Karpas-422 (cell line): Measurements from ENCODE around the gene RBKS. TPM values are rescaled to one million over a fixed set of nuclear protein-coding genes. Genes with fewer than 3 reads are reported as not detected.
"Not testable (repeated sequence)": the region's sequence is repeated elsewhere in the genome, so short reads cannot be mapped to it uniquely, and the experiment has no call there.

ENCODE experiments used
- DNase-seq: peaks from one replicate; pipeline ENCODE4 v3.0.0-alpha.2; 2015
- H2AFZ ChIP-seq: fragments of 200-600 bp; sonication (generic); 2 replicates; pipeline ENCODE4 v1.6.1; 2014; ENCODE audit warnings: antibody characterized with exemption, low read length, mixed read lengths
- H3K27ac ChIP-seq: fragments of 200-600 bp; sonication (generic); 2 replicates; pipeline ENCODE4 v1.5.1; 2014; ENCODE audit warnings: mild to moderate bottlenecking, low read length, moderate library complexity
- H3K27me3 ChIP-seq: fragments of 200-600 bp; sonication (generic); 2 replicates; pipeline ENCODE4 v1.6.1; 2014; ENCODE audit warnings: low read length, mixed read lengths
- H3K36me3 ChIP-seq: fragments of 200-600 bp; sonication (generic); 2 replicates; pipeline ENCODE4 v1.6.1; 2014; ENCODE audit warnings: low read length, mixed read lengths; ENCODE audit not compliant: insufficient read depth
- H3K4me1 ChIP-seq: fragments of 200-600 bp; sonication (generic); 2 replicates; pipeline ENCODE4 v1.6.1; 2014; ENCODE audit warnings: mild to moderate bottlenecking, low read length, mixed read lengths
- H3K4me2 ChIP-seq: fragments of 200-600 bp; sonication (generic); 2 replicates; pipeline ENCODE4 v1.6.1; 2014; ENCODE audit warnings: low read length, low read depth, mild to moderate bottlenecking; ENCODE audit not compliant: poor library complexity, severe bottlenecking
- H3K4me3 ChIP-seq: fragments of 200-600 bp; sonication (generic); 2 replicates; pipeline ENCODE4 v1.5.1; 2014; ENCODE audit warnings: mild to moderate bottlenecking, antibody characterized with exemption, low read length, mixed read lengths
- H3K79me2 ChIP-seq: fragments of 200-600 bp; sonication (generic); 2 replicates; pipeline ENCODE4 v1.6.1; 2014; ENCODE audit warnings: mild to moderate bottlenecking, low read length, mixed read lengths
- H3K9ac ChIP-seq: fragments of 200-600 bp; sonication (generic); 2 replicates; pipeline ENCODE4 v1.6.0; 2014; ENCODE audit warnings: low read length
- H3K9me2 ChIP-seq: fragments of 200-600 bp; sonication (generic), shearing (Covaris generic); replicated peaks from 2 replicates; pipeline ENCODE4 v1.6.0; 2014; ENCODE audit warnings: mild to moderate bottlenecking, low read length, moderate library complexity; ENCODE audit not compliant: insufficient read depth
- H3K9me3 ChIP-seq: fragments of 300-700, 200-600 bp; sonication (generic); 2 replicates; pipeline ENCODE4 v1.6.1; 2014; ENCODE audit warnings: low read length, mixed read lengths
- H4K20me1 ChIP-seq: fragments of 200-600 bp; sonication (generic); 2 replicates; pipeline ENCODE4 v1.6.1; 2014; ENCODE audit warnings: mild to moderate bottlenecking, antibody characterized with exemption, low read length, low read depth; ENCODE audit not compliant: insufficient read depth
- total RNA-seq: library from RNA; depleted of rRNA; stranded (reverse); fragments of >200 nt; shearing (Covaris generic); gene quantifications from 2 replicates; pipeline ENCODE4 v1.2.3, GENCODE V29; 2014; ENCODE audit warnings: low replicate concordance

Gene RBKS
- total RNA-seq, 1 experiment from 2014 or later: 1.6 TPM

- H3K9ac ChIP-seq, H3K9me3 ChIP-seq, H3K79me2 ChIP-seq, H3K27me3 ChIP-seq, H4K20me1 ChIP-seq, H3K9me2 ChIP-seq, H3K4me1 ChIP-seq, H2AFZ ChIP-seq, H3K27ac ChIP-seq, DNase-seq, H3K4me3 ChIP-seq, H3K4me2 ChIP-seq, H3K36me3 ChIP-seq: not testable (repeated sequence)
Observed at GRCh38 chr2:27881815-27882583, 8.2 kb downstream of the RBKS start.

- H3K4me2 ChIP-seq: no peak overlapping the region
- DNase-seq: no peak
- no peaks in the 10 kb centered on the region for H3K79me2 ChIP-seq
- no peaks in the 10 kb centered on the region for H3K9me3 ChIP-seq
- no peaks in the 10 kb centered on the region for H4K20me1 ChIP-seq
- no peaks in the 10 kb centered on the region for H3K27me3 ChIP-seq
- no peaks in the 10 kb centered on the region for H3K36me3 ChIP-seq
- no peak overlapping the region for H3K4me3 ChIP-seq
- H3K27ac ChIP-seq: no peak overlapping the region
- H3K4me1 ChIP-seq: no peaks in the 10 kb centered on the region
- no peaks in the 10 kb centered on the region for H3K9me2 ChIP-seq
- H2AFZ ChIP-seq: no peak overlapping the region
- no peak overlapping the region for H3K9ac ChIP-seq
Observed at GRCh38 chr2:27878825-27879224, 11.4 kb downstream of the RBKS start.

GRCh38 chr2:27875089-27875881 is 14.9 kb downstream of the RBKS start:
- Histone ChIP-seq H3K4me1 (no peaks in the 10 kb centered on the region), H3K9me3 (no peaks in the 10 kb centered on the region), H3K9ac (no peak overlapping the region), H3K79me2 (no peaks in the 10 kb centered on the region), H2AFZ (no peak overlapping the region), H3K4me2 (no peak overlapping the region), H3K27me3 (no peaks in the 10 kb centered on the region), H3K27ac (no peak overlapping the region), H4K20me1 (no peaks in the 10 kb centered on the region), H3K36me3 (no peaks in the 10 kb centered on the region), H3K9me2 (no peaks in the 10 kb centered on the region), H3K4me3 (no peak overlapping the region)
- no peak for DNase-seq

GRCh38 chr2:27873091-27873490 is 17.1 kb downstream of the RBKS start:
- DNase-seq: no peak
- Histone ChIP-seq H2AFZ (no peak overlapping the region), H3K4me2 (no peak overlapping the region), H3K27me3 (no peaks in the 10 kb centered on the region), H3K36me3 (no peaks in the 10 kb centered on the region), H4K20me1 (no peaks in the 10 kb centered on the region), H3K9me2 (no peaks in the 10 kb centered on the region), H3K79me2 (no peaks in the 10 kb centered on the region), H3K9me3 (no peaks in the 10 kb centered on the region), H3K9ac (no peak overlapping the region), H3K4me3 (no peak overlapping the region), H3K4me1 (no peaks in the 10 kb centered on the region), H3K27ac (no peak overlapping the region)

GRCh38 chr2:27871802-27872201 is 18.4 kb downstream of the RBKS start:
- Histone ChIP-seq H3K4me3 (no peak overlapping the region), H3K4me1 (no peaks in the 10 kb centered on the region), H3K9me3 (no peaks in the 10 kb centered on the region), H4K20me1 (no peaks in the 10 kb centered on the region), H3K27me3 (no peaks in the 10 kb centered on the region), H3K4me2 (no peak overlapping the region), H3K9me2 (no peaks in the 10 kb centered on the region), H3K79me2 (no peaks in the 10 kb centered on the region), H2AFZ (no peak overlapping the region), H3K36me3 (no peaks in the 10 kb centered on the region), H3K27ac (no peak overlapping the region), H3K9ac (no peak overlapping the region)
- DNase-seq: no peak

GRCh38 chr2:27870724-27871123 is 19.5 kb downstream of the RBKS start:
- H3K9me3 ChIP-seq: no peaks in the 10 kb centered on the region
- no peak overlapping the region for H3K9ac ChIP-seq
- H3K4me2 ChIP-seq: no peak overlapping the region
- no peak overlapping the region for H2AFZ ChIP-seq
- H3K9me2 ChIP-seq: no peaks in the 10 kb centered on the region
- no peak for DNase-seq
- no peaks in the 10 kb centered on the region for H3K79me2 ChIP-seq
- no peaks in the 10 kb centered on the region for H4K20me1 ChIP-seq
- no peak overlapping the region for H3K27ac ChIP-seq
- no peaks in the 10 kb centered on the region for H3K4me1 ChIP-seq
- H3K36me3 ChIP-seq: no peaks in the 10 kb centered on the region
- no peaks in the 10 kb centered on the region for H3K27me3 ChIP-seq
- H3K4me3 ChIP-seq: no peak overlapping the region

GRCh38 chr2:27869763-27870162 is 20.4 kb downstream of the RBKS start:
- Histone ChIP-seq H3K36me3 (no peaks in the 10 kb centered on the region), H3K9me2 (no peaks in the 10 kb centered on the region), H3K79me2 (no peaks in the 10 kb centered on the region), H2AFZ (no peak overlapping the region), H3K9ac (no peak overlapping the region), H3K4me1 (no peaks in the 10 kb centered on the region), H3K4me3 (no peak overlapping the region), H4K20me1 (no peaks in the 10 kb centered on the region), H3K27me3 (no peaks in the 10 kb centered on the region), H3K27ac (no peak overlapping the region), H3K4me2 (no peak overlapping the region), H3K9me3 (no peaks in the 10 kb centered on the region)
- no peak for DNase-seq

GRCh38 chr2:27866237-27866636 is 23.9 kb downstream of the RBKS start:
- no peaks in the 10 kb centered on the region for H3K36me3 ChIP-seq
- H3K9me2 ChIP-seq: no peaks in the 10 kb centered on the region
- no peaks in the 10 kb centered on the region for H4K20me1 ChIP-seq
- no peaks in the 10 kb centered on the region for H3K79me2 ChIP-seq
- H3K4me2 ChIP-seq: no peak overlapping the region
- no peaks in the 10 kb centered on the region for H3K4me1 ChIP-seq
- no peak for DNase-seq
- H3K9me3 ChIP-seq: no peaks in the 10 kb centered on the region
- H3K4me3 ChIP-seq: no peak overlapping the region
- no peaks in the 10 kb centered on the region for H3K27me3 ChIP-seq
- no peak overlapping the region for H2AFZ ChIP-seq
- H3K27ac ChIP-seq: no peak overlapping the region
- no peak overlapping the region for H3K9ac ChIP-seq
